Brain microvascular endothelial cell (primary cell): Measurements from ENCODE around the gene HS3ST2.

Experiments used
- DNase-seq: peaks from one replicate; pipeline ENCODE4 v3.0.0-alpha.2; 2020
- H3K27ac ChIP-seq: fragments of 250-450 bp; sonication (Bioruptor Pico); 2 replicates; pipeline ENCODE4 v1.5.1; 2020; ENCODE audit warnings: mild to moderate bottlenecking, moderate library complexity
- H3K27me3 ChIP-seq: fragments of 250-450 bp; sonication (Bioruptor Pico); replicated peaks from 2 replicates; pipeline ENCODE4 v1.5.1; 2020; ENCODE audit warnings: mild to moderate bottlenecking
- H3K36me3 ChIP-seq: fragments of 250-450 bp; sonication (Bioruptor Pico); replicated peaks from 2 replicates; pipeline ENCODE4 v1.5.1; 2020; ENCODE audit warnings: mild to moderate bottlenecking
- H3K4me3 ChIP-seq: 2 replicates; pipeline ENCODE4 v1.5.1; 2011; ENCODE audit warnings: low read depth, mild to moderate bottlenecking, control low read depth, low read length, moderate library complexity
- in situ Hi-C: cut with HindIII; loops from 2 replicates; pipeline ENCODE4 v1.10.0; 2017; ENCODE audit warnings: low sequenced_read_pairs, low pct_ligation_motif_present
- TF ChIP-seq, protein P1 (sequence below): IDR thresholded peaks from 2 replicates; pipeline ENCODE4 v1.5.1; 2011; ENCODE audit warnings: low read depth, mild to moderate bottlenecking, moderate library complexity, low read length, control low read depth, inconsistent platforms; ENCODE audit errors: missing control alignments

The HS3ST2 gene

DNA sequence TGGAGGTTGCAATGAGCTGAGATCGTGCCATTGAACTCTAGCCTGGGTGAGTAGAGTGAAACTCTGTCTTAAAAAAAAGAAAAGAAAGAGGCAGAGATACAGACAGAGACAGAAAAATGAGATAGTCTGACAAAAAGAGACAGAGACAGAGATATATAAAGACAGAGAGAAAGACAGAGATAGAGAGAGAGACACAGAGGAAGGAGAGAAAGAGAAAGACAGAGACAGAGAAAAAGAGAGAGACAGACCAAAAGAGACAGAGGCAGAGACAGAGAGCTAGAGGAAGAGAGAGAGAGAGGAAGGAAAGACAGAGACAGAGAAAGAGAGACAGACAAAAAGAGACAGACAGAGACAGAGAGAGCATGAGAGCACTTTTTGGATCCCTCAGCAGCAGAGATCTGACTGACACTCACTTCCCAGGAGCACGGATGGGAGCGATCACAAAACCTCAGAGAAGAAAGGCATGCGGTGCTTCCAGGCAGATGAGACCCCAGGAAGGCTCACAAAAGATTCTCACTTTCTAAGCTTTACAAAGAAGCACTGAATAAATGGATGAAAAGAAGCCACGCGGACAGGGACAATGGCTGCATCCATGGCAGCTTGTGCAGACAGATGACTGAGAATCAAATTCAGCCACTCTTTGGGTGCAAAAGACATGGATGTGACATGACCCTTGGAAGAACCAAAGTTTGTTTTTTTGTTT, 38.6 kb upstream of the HS3ST2 start:
- Histone ChIP-seq H3K4me3 (no peak overlapping the region), H3K27me3 (no peaks in the 10 kb centered on the region), H3K27ac (no peak overlapping the region), H3K36me3 (no peaks in the 10 kb centered on the region)
- no peak for DNase-seq
- in situ Hi-C loops: no loop called here
- TF ChIP-seq, protein P1, sequence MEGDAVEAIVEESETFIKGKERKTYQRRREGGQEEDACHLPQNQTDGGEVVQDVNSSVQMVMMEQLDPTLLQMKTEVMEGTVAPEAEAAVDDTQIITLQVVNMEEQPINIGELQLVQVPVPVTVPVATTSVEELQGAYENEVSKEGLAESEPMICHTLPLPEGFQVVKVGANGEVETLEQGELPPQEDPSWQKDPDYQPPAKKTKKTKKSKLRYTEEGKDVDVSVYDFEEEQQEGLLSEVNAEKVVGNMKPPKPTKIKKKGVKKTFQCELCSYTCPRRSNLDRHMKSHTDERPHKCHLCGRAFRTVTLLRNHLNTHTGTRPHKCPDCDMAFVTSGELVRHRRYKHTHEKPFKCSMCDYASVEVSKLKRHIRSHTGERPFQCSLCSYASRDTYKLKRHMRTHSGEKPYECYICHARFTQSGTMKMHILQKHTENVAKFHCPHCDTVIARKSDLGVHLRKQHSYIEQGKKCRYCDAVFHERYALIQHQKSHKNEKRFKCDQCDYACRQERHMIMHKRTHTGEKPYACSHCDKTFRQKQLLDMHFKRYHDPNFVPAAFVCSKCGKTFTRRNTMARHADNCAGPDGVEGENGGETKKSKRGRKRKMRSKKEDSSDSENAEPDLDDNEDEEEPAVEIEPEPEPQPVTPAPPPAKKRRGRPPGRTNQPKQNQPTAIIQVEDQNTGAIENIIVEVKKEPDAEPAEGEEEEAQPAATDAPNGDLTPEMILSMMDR: no peak

DNA sequence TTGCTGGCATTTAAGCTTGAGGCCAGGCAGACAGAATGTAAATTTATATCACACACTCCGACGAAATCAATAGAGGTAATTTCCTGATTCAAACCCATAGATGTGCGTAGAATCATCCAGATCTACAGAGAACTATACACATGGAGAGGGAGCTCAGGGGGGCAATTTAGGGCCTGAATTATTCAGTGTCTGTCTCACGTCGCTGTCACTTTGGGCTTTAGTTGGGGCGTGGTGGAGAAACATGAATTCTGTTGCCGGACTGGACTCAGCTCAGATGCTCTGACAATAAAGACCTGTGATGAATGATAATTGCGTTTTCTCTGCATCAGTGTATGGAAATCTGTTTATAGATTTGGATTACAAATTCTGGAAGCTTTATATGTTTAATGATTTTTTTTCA, 32.5 kb upstream of the HS3ST2 start:
- TF ChIP-seq, protein P1: no peak
- Histone ChIP-seq H3K4me3 (no peak overlapping the region), H3K27ac (no peak overlapping the region)

DNA sequence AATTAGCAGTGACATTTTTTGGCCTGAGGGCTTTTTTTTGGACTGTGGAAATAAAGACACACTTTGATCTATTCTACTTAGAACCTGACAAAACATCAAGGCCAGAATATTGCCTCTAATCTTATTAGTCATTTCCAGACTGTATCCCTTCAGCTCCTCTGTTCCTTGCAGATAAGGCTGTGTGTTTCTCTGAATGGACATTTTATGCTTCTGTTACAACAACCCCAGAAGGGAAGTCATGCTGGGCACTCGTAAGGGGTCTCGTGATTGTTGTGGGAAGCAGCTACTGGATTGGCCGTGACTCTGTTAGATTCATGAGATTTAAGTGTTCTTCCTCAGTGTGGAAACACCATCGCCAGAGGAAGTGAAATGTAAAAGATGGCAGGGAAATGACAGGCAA, 31.6 kb upstream of the HS3ST2 start:
- in situ Hi-C loops: no loop called here
- no peak for DNase-seq
- H3K27ac ChIP-seq: no peak overlapping the region
- no peaks in the 10 kb centered on the region for H3K36me3 ChIP-seq
- TF ChIP-seq, protein P1: no peak
- H3K27me3 ChIP-seq: no peaks in the 10 kb centered on the region
- H3K4me3 ChIP-seq: no peak overlapping the region

More for the DNA sequence above, 32.5 kb upstream of the HS3ST2 start:
- in situ Hi-C loops: no loop called here
- DNase-seq: no peak
- no peaks in the 10 kb centered on the region for H3K27me3 ChIP-seq
- H3K36me3 ChIP-seq: no peaks in the 10 kb centered on the region

DNA sequence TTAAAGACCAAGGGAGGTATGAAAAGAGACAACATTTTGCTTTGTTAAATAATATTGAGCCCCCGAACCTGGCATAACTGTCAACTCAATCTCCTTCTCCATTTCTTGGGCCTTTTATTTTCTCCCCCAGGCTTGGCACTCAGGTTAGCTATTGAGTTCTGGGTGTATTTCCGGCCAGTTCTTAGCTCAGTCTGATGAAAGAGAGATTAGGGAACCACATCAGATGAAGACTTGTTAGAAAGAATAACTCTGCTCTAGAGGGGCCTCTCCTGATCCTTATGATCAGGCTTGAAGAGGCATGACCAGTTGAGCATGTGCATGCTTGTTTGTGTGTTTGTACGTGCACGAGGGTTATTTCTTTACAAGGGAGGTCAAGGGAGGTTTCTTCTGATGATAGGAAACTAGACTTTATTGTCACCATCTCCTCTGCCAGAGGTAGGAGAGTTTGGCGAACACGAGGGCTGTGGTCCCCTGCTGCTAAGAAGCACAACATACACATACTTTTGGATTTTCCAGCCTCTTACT, 29.2 kb upstream of the HS3ST2 start:
- no peak overlapping the region for H3K4me3 ChIP-seq
- H3K27ac ChIP-seq: no peak overlapping the region
- H3K27me3 ChIP-seq: no peaks in the 10 kb centered on the region
- TF ChIP-seq, protein P1: no peak
- in situ Hi-C loops: no loop called here
- H3K36me3 ChIP-seq: no peaks in the 10 kb centered on the region
- no peak for DNase-seq

DNA sequence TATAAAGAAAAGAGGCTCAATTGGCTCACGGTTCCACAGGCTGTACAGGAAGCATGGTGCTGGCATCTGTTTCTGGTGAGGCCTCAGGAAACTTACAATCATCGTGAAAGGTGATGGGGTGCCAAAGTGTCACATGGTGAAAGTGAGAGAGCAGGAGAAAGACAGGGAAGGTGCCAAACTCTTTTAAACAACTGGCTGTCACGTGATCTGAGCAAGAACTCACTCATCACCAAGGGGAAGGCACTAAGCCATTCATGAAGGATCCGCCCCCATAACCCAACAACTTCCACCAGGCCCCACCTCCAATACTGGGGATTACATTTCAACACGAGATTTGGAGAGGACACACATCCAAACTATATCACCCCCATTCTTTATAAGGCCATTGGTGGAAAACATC, 28.4 kb upstream of the HS3ST2 start:
- Histone ChIP-seq H3K4me3 (no peak overlapping the region), H3K27me3 (no peaks in the 10 kb centered on the region), H3K36me3 (no peaks in the 10 kb centered on the region), H3K27ac (no peak overlapping the region)
- DNase-seq: no peak
- in situ Hi-C loops: no loop called here
- TF ChIP-seq, protein P1: no peak

DNA sequence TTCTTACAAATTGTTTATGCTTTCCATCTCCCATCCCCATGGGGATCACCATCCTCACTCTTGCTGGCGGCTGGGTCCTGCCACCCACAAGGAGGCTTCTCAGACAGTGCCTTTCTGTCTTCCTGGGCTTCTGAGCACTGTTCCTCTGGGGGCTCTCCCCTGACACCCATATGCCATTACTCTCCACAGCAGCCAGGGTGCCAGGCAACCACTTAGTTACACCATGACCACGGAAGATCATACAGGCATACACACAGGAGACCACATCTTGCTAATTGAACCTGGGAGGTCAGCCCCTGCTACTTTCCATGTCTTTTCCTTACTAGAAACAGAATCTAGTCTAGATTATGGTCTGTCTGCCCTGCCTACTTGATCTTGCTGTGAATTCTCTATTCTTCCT, 27.7 kb upstream of the HS3ST2 start:
- in situ Hi-C loops: no loop called here
- no peak overlapping the region for H3K4me3 ChIP-seq
- no peaks in the 10 kb centered on the region for H3K27me3 ChIP-seq
- DNase-seq: no peak
- H3K36me3 ChIP-seq: no peaks in the 10 kb centered on the region
- no peak overlapping the region for H3K27ac ChIP-seq
- TF ChIP-seq, protein P1: no peak
